HG03196 (cell line): Measurements from ENCODE around the gene ATP2B2.
"Not testable (repeated sequence)": the region's sequence is repeated elsewhere in the genome, so short reads cannot be mapped to it uniquely, and the experiment has no call there.

Experiments
- ATAC-seq: cut with Tn5 transposase; IDR thresholded peaks from one replicate; pipeline ENCODE4 v1.9.1; 2021; ENCODE audit not compliant: unreplicated experiment

ATP2B2 gene

DNA sequence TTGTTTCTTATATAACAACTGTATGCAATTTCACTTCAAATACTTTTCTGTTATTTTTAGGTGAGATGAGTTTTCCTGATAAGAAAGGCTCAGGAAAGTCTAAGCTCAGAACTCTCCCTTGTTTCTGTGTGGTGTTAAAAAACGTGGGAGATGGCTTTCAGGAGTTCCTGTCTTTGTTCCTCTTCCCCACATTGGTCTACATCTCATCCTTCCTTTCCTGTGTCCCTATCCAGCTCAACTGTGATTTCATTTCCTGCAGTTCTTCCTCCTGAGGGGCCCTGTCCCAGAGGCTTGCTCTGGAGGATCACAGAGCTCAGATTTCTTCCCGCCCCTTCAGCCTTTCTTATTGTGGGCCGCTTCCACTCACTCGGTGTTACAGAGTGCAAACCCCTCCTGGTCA lies 195.7 kb downstream of the ATP2B2 start:
- no peak for ATAC-seq

- no peak for ATAC-seq
These were observed 196.7 kb downstream of the ATP2B2 start for GRCh38 chr3:10308678-10309077.

DNA sequence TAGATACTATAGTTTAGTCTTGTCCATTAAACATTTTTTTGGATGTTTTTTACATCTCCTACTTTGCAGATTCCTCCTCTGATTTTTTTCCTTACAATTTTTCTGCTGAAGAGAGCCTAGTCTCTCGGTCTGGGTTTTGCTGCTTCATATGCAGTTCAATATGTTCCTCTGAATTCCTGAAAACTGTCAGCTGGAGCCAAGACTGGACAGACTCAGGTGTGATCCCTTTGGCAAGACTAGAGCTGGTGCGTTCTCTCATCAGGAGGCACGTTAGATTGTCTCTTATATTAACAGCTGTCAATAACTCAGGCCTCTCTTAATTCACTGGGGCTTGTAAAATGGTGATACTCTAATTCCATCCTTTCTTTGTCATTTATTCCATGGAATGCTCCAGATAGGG lies 199.2 kb downstream of the ATP2B2 start:
- no peak for ATAC-seq

DNA sequence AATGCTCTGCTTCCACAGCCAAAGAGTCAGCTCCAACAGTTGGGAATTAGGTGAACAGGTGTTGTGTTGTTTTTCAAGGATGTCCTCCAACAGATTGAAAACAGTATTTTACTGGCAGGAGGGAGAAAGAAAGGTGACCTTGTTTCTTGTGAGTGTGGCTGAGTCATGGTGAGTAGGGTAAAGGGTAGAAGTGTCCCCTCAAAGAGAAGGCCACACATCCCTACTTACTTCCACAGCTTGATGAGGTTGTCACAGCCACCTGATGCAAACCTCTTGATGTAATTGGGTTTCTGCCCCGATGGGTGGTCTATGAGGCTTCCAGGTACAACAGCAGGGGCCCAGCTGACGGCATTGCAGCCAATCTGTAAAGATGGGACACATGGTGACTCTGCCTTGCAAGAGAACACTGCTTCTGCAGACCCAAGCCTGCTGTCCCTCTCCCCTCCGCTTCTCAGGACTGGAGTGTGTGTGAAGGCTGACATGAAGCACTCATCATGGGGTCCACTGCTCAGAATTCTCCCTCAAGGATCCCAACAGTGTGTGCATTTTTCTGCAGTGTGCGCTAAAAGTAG lies 200.0 kb downstream of the ATP2B2 start:
- no peak for ATAC-seq

DNA sequence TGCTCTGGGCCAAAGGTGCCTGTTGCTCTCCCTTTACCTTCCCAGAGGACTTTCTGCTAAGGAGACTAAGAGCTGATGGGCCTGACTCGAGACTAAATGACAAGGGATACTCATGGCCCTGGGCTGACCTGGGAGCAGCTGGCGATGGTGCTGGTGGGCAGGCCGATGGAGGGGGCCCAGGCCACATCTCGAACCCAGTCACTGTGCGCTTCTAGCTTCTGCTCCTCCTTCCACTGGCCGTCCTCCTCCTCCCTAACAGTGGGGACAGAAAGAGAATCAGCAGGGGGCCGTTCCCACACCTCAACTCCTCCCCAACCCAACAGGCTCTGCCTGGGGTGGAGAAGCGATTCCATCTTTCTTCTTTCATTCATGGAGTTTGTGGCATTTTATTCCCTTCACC lies 200.5 kb downstream of the ATP2B2 start:
- no peak for ATAC-seq

GRCh38 chr3:10303785-10304184 lies 201.6 kb downstream of the ATP2B2 start:
- ATAC-seq, result no peak

- no peak for ATAC-seq
These were observed 202.3 kb downstream of the ATP2B2 start for GRCh38 chr3:10303105-10303504.

DNA sequence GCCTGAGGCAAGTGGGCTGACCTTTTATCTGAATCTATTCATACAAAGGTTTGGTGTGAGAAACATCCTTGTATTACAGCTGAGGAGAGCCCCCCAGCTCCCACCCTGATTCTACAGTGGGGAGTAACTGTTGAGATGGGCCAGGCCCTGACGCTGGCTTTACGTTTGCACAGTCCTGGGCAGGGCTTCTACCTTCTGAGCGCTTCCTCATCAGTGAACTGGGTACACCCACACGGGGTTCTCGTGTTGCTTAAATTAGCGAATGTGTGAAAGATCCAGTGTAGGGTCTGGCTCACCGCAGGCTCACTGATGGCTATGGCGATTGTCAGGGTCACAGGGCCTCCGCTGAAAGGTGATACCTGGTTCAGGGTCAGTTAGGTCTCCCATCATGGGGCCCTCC lies 205.3 kb downstream of the ATP2B2 start:
- no peak for ATAC-seq

- ATAC-seq, result peak; percentile 74
These were observed 205.7 kb downstream of the ATP2B2 start for GRCh38 chr3:10299679-10300078.

GRCh38 chr3:10299175-10299574 lies 206.2 kb downstream of the ATP2B2 start:
- no peak for ATAC-seq

DNA sequence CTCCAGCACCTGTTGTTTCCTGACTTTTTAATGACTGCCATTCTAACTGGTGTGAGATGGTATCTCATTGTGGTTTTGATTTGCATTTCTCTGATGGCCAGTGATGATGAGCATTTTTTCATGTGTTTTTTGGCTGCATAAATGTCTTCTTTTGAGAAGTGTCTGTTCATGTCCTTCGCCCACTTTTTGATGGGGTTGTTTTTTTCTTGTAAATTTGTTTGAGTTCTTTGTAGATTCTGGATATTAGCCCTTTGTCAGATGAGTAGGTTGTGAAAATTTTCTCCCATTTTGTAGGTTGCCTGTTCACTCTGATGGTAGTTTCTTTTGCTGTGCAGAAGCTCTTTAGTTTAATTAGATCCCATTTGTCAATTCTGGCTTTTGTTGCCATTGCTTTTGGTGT lies 207.3 kb downstream of the ATP2B2 start:
- ATAC-seq, result not testable (repeated sequence)

- no peak for ATAC-seq
These were observed 211.3 kb downstream of the ATP2B2 start for GRCh38 chr3:10294030-10294586.

GRCh38 chr3:10292505-10293419 lies 212.6 kb downstream of the ATP2B2 start, which contains the start of gene GHRL:
Gene GHRL (minus strand): TSS chr3:10292947. CDS start chr3:10290180, 2,767 bp downstream.
- ATAC-seq, result peak; percentile 73

- ATAC-seq, result no peak
These were observed 213.7 kb downstream of the ATP2B2 start for GRCh38 chr3:10291641-10292040.

DNA sequence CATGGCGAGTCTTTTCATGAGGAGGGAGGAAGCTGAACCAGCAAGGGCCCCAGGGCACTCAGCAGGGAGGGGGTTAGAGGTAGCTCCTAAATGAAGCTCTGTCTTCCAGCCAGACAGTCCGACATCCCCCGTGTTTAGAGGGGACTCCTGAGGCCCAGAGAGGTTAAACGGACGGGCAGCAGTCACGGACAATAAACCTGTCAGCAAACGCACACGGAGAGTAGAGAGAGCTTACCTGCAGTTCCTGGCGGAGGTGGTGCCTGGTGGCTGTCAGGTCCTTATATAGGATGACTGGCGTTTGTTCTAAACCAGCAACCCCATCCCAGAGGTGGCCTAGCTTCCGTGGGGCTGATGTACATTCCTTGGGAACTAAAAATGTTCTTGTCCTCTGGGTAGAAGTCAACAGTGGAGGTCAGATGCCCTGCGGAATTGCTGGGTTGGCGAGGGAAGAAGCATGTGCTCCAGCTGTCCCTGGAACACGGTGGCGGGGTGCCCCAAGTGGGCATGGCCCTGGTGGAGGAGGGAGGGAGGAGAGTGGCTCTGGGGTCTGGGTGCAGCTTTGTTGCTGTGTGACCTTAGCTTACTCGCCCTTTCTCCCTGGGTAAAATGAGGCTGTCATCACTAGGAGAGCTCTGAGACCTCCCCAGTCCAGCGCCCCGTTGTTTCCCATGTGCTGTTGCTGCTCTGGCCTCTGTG lies 214.8 kb downstream of the ATP2B2 start:
- ATAC-seq, result no peak

DNA sequence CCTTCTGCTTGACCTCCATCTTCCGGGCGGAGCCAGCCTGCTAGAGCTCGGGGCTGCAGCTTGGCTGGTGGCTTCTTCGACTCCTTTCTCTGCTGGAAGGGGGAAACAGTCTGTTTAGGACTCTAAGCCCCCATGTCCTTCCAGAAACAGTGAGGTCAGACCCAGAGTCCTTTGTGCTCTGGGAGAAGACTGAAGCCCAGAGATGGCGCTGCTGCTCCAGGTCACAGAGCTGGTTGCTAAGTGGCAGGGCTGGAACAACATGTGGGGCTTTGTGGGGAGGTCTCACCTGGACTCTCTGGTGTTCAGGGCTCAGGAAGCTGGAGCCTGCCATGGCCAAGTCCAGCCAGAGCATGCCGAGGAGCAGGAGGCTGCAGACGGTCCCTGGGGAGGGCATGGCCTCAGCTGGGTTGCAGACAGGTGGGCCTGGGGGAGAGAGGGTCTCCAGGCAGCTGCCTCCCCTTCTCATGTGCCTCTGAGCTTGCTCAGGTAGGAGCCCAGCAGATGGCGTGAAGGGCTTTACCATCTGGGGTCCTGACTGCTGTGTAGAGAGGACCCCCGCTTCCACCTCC lies 215.5 kb downstream of the ATP2B2 start:
- ATAC-seq, result no peak

GRCh38 chr3:10289077-10289476 lies 216.3 kb downstream of the ATP2B2 start:
- ATAC-seq, result no peak

- ATAC-seq, result no peak
These were observed 216.8 kb downstream of the ATP2B2 start for GRCh38 chr3:10288575-10288960.

DNA sequence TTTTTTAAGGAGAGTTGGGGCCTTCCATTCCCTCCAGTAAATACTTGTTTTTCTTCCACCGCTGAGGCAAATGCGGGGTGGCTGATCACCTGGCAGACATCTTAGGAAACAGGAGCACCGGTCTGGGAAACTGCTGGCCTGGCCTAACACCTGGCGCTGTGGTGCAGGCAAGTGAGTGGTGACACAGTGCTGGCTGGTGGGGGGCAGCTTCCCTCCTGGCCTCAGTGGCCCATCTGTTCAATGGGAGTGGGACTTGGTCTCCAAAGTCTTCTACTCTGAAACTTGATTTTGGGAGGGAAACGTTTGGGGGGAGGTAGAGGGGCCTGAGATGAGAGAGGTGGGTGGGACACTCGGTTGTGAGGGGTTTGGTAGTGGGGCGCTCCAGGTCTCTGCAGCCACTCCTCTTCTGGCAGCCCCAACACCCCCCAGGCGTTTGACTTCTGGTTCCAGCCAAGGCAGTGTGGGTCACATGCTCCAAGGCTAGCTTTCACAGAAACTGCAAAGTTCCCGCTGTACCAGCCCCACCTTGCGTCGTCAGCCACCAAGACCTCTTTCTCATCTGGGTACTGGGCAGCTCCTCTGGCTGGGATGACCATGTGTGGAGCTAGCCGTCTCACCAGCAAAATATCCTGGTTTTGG lies 217.3 kb downstream of the ATP2B2 start:
- ATAC-seq, result no peak

GRCh38 chr3:10286596-10287295 lies 218.6 kb downstream of the ATP2B2 start:
- ATAC-seq, result no peak
